Measurements from ENCODE around the gene MALL. TPM values are rescaled to one million over a fixed set of nuclear protein-coding genes. Genes with fewer than 3 reads are reported as not detected.
"Not testable (repeated sequence)": the region's sequence is repeated elsewhere in the genome, so short reads cannot be mapped to it uniquely, and the experiment has no call there.

The MALL gene
- total and polyA plus RNA-seq, 9 of the 15 experiments (the other 6 are each of a cell fraction or from before 2014, with no cell fraction given): 0.24 TPM; not detected in 8

- in situ Hi-C loops (cut with MboI): loop anchor here (5.0 kb wide), 1 partner anchor 181 kb away; no protein-coding TSS in a partner anchor
- ChIA-PET POLR2A (no interaction called here), CTCF (ENCODE audit: low intra/inter-chr PET ratio) (no interaction called here)
- peaks cover 0 to 4% of the 10 kb centered on the region in 2 experiments; a peak in 2 of 5 replicates for H3K27me3 ChIP-seq (ENCODE audit: control insufficient read depth in 2 of 2, insufficient read depth in 2 of 2, low read length in 2 of 2)
- ATAC-seq (no peak), DNase-seq (ENCODE audit: extremely low read depth in 1 of 4, low spot score in 3 of 4) (no peak), FAIRE-seq (no peak)
- H3K79me2 ChIP-seq (ENCODE audit: control insufficient read depth, insufficient read depth, low read length): no peaks in the 10 kb centered on the region
- 3% methylated on average over 8 of the region's 8 CpGs for WGBS (ENCODE audit: insufficient coverage, low coverage, missing lambda C conversion rate)
- no peak overlapping the region for H3K27ac ChIP-seq (ENCODE audit: extremely low read depth, low read depth, low read length)
- intact Hi-C loops (cut with micrococcal nuclease): no loop called here
- H3K36me3 ChIP-seq (ENCODE audit: control insufficient read depth, insufficient read depth, low read length): no peaks in the 10 kb centered on the region
- H3K9me1 ChIP-seq (ENCODE audit: control insufficient read depth, insufficient read depth, low read length): no peaks in the 10 kb centered on the region
- no peak overlapping the region for H3K4me3 ChIP-seq
- TF ChIP-seq TRIM24 (IDR thresholded peaks at IDR 0.05): no peak
- no peak for TF ChIP-seq FUS (optimal IDR thresholded peaks at IDR 0.05; ENCODE audit: low read depth, low read length)
- no peak for TF ChIP-seq RBM34 (IDR thresholded peaks at IDR 0.05; ENCODE audit: borderline replicate concordance, insufficient read depth, low read length)
- no peak for TF ChIP-seq ZC3H4 (CRISPR knock-in tag; IDR thresholded peaks at IDR 0.05; ENCODE audit: borderline replicate concordance)
- no peak for TF ChIP-seq MIER1 (IDR thresholded peaks at IDR 0.05; ENCODE audit: low read depth)
- TF ChIP-seq RERE (CRISPR knock-in tag; IDR thresholded peaks at IDR 0.05; ENCODE audit: borderline replicate concordance): no peak
- no peak for TF ChIP-seq FOXJ3 (CRISPR knock-in tag; IDR thresholded peaks at IDR 0.05)
- no peak for TF ChIP-seq FOXP1 (CRISPR knock-in tag; IDR thresholded peaks at IDR 0.05)
- no peak for TF ChIP-seq KDM4B (IDR thresholded peaks at IDR 0.05; ENCODE audit: borderline replicate concordance in 2 of 2, low read depth in 1 of 2)
- TF ChIP-seq KLF1 (tag; IDR thresholded peaks at IDR 0.05): no peak
- no TSS peak for BruUV-seq (replicated peaks)
- no peaks in the 10 kb centered on the region for H3K4me1 ChIP-seq (replicated peaks in 1 of 2; ENCODE audit: control insufficient read depth in 2 of 2, insufficient read depth in 2 of 2, low read length in 2 of 2)
- no peak overlapping the region for H3K4me2 ChIP-seq (ENCODE audit: insufficient read depth, low read length)
- H4K20me1 ChIP-seq (replicated peaks; ENCODE audit: control insufficient read depth, insufficient read depth, low read length): no peaks in the 10 kb centered on the region
- H3K9ac ChIP-seq (ENCODE audit: insufficient read depth in 1 of 2, low read depth in 2 of 2, low read length in 2 of 2): no peak overlapping the region
- no peak overlapping the region for H2AFZ ChIP-seq (ENCODE audit: low read depth, low read length)
- no peaks in the 10 kb centered on the region for H3K9me3 ChIP-seq (replicated peaks; ENCODE audit: control insufficient read depth, insufficient read depth, low read depth, low read length)
Measured at GRCh38 chr2:110095994-110096633, 19.5 kb downstream of the MALL start.

GRCh38 chr2:110094884-110095534, 20.6 kb downstream of the MALL start:
- H3K4me3 ChIP-seq; H3K4me2 ChIP-seq (ENCODE audit: insufficient read depth, low read length); H3K27ac ChIP-seq (ENCODE audit: extremely low read depth, low read depth, low read length); CTCF ChIA-PET (ENCODE audit: low intra/inter-chr PET ratio); H3K9ac ChIP-seq (ENCODE audit: insufficient read depth in 1 of 2, low read depth in 2 of 2, low read length in 2 of 2); DNase-seq (ENCODE audit: extremely low read depth in 1 of 4, low spot score in 3 of 4); H3K79me2 ChIP-seq (ENCODE audit: control insufficient read depth, insufficient read depth, low read length); H3K36me3 ChIP-seq (ENCODE audit: control insufficient read depth, insufficient read depth, low read length); ATAC-seq; FAIRE-seq; intact Hi-C loops (cut with micrococcal nuclease); H3K27me3 ChIP-seq (ENCODE audit: control insufficient read depth in 2 of 2, insufficient read depth in 2 of 2, low read length in 2 of 2); H3K9me1 ChIP-seq (ENCODE audit: control insufficient read depth, insufficient read depth, low read length); H3K9me3 ChIP-seq (replicated peaks; ENCODE audit: control insufficient read depth, insufficient read depth, low read depth, low read length); H2AFZ ChIP-seq (ENCODE audit: low read depth, low read length); H3K4me1 ChIP-seq (replicated peaks in 1 of 2; ENCODE audit: control insufficient read depth in 2 of 2, insufficient read depth in 2 of 2, low read length in 2 of 2); H4K20me1 ChIP-seq (replicated peaks; ENCODE audit: control insufficient read depth, insufficient read depth, low read length); BruUV-seq (replicated peaks); POLR2A ChIA-PET: not testable (repeated sequence)
- in situ Hi-C loops (cut with MboI): loop anchor here (5.0 kb wide), 1 partner anchor 182 kb away; no protein-coding TSS in a partner anchor
- WGBS (ENCODE audit: insufficient coverage, low coverage, missing lambda C conversion rate): 0% methylated on average over 5 of the region's 6 CpGs
